HG03558 (cell line): ENCODE results near the gene CIROP.

Experiments used
- ATAC-seq: cut with Tn5 transposase; IDR thresholded peaks from one replicate; pipeline ENCODE4 v1.9.1; 2021; ENCODE audit warnings: moderate number of reproducible peaks; ENCODE audit not compliant: unreplicated experiment; ENCODE audit errors: extremely low read depth

CIROP gene

DNA sequence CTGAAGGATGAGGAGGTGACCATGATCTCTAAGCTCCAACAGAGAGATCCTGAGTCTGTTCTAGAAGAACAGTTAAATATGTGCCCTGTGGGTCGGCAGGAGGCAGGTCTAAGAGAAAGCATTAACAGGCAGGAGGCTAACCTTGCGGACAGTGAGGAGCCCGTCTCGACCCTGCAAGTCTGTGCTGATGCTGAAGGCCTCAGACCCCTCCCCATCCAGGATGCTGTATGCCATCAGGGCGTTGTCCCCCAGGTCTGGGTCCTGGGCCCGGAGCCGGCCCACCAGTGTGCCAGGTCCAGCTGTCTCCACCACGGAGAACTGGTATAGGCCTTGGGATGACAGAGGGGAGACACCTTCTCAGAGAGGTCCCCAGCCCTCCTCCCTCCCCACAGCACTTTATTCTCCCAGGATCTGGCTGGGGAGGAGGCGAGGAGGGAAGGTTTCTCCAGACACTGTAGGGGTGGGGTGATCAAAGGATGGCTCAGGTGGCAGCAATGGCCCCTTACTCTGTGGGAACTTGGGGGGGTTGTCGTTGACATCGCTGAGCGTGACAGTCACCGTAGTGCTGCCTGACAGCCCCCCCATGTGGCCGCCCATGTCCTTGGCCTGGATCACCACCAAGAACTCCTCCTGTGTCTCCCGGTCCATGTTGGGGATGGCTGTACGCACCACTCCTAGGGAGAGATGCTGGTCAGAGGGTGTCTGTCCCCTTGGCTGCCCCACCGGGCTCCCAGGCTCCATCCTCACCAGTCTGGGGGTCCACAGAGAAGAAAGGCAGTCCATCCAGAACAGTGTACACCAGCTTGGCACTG, 50.6 kb downstream of the CIROP start:
- ATAC-seq: no peak

- ATAC-seq: no peak
These were observed 51.4 kb downstream of the CIROP start for GRCh38 chr14:23053426-23053825.

DNA sequence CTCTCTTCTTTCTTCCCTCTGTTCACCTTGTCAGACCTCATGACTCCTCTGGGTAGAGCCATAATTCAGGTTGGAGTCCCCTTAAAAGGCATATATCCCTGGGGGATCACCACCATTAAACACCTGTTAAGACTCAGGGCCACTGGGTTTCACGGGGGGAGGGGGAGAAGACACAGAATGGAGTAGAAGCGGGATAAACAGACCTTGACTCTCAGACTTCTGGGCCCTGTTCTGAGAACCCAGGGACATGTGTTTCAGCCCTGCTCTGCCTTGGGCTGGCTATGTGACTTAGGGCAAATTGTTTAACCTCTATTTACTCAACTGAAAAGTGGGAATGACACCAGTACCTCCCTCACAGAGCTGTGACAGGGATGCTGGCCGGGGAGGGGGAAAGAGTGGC, 52.1 kb downstream of the CIROP start:
- no peak for ATAC-seq

GRCh38 chr14:23052182-23052623, 52.6 kb downstream of the CIROP start:
- ATAC-seq: no peak

DNA sequence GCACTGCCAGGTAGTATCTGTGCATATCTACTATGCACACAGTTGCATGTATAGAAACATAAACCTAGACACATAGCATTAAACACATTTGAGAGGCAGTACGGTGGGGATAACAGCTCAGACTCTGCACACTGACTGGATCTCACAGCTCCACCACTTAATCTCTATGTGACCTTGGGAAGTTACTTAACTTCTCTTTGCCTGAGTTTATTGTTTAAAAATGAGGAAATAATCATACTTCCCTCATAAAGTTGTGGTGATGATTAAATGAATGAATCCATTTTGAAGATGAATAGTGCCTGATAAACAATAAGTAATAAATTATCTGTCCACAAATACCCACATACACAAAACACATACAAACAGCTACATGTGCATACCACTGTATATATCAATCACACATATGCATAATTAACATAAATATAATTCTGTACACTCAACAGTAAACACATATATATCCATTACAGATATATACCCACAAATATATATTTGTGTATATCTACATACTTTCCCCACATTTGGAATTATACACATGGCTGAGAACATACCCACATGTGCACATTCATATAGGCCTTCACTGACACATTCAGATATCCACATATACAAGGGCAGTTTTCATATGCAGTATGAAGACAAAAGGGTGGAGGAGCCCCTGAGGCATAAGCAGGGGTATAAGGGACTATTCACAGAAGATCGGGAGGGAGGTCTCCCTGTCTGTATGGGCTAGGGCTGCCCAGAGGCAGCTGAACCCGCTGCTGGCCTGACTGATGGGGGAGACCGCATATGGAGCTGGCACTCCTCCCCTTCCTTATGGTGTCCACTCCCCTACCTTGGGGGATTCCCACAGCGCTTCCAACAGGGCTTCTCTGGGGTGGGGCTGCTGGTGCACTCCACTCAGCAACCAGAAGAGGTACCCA, 53.4 kb downstream of the CIROP start:
- ATAC-seq: no peak
